GM12878 (cell line): Measurements from ENCODE around the gene EXOC8. TPM values are rescaled to one million over a fixed set of nuclear protein-coding genes. Genes with fewer than 3 reads are reported as not detected.

Source experiments
- ATAC-seq: fragments of 200-7000 bp; cut with Tn5 transposase; 3 replicates; pipeline ENCODE4 v1.9.1; 2020; ENCODE audit warnings: mild to moderate bottlenecking, moderate library complexity
- BruUV-seq: library from RNA; stranded (reverse); fragments of 400-500 nt; replicated peaks from 2 replicates; lab custom pipeline; 2021; lab: Mats Ljungman, UMichigan
- CTCF ChIA-PET: fragments of 300-600 bp; sonication (Branson Sonifier 250); formaldehyde crosslinking; extraction: SDS; loops from one replicate; lab custom pipeline; 2021; ENCODE audit warnings: inconsistent platforms; lab: Yijun Ruan, JAX
- POLR2A ChIA-PET: fragments of 350-600 bp; formaldehyde crosslinking; extraction: SDS; loops from one replicate; lab custom pipeline; 2021; ENCODE audit warnings: inconsistent platforms; lab: Charles Lee
- RAD21 ChIA-PET: fragments of 300-600 bp; sonication (Branson Sonifier 250); formaldehyde crosslinking; loops from one replicate; lab custom pipeline; 2023; ENCODE audit warnings: antibody characterized with exemption; ENCODE audit not compliant: unreplicated experiment; lab: Charles Lee
- SMC1A ChIA-PET: fragments of 300-600 bp; sonication (Branson Sonifier 250); formaldehyde crosslinking; loops from one replicate; lab custom pipeline; 2023; ENCODE audit not compliant: unreplicated experiment, uncharacterized antibody; lab: Charles Lee
- DNase-seq: peaks from one replicate; pipeline ENCODE4 v3.0.0-alpha.2; 2011; ENCODE audit warnings: low read depth, low spot score
- FAIRE-seq: peaks from 3 replicates; lab custom pipeline; 2011; peaks lifted over from hg19 to GRCh38; lab: Jason Lieb, UNC
- H2AFZ ChIP-seq: 2 replicates; pipeline ENCODE4 v1.6.0; 2011; ENCODE audit warnings: low read depth, low read length, control low read depth; ENCODE audit not compliant: control insufficient read depth
- H3K27ac ChIP-seq: 2 replicates; pipeline ENCODE4 v1.5.1; 2011; ENCODE audit warnings: control low read depth; ENCODE audit not compliant: control insufficient read depth, insufficient read depth
- H3K27me3 ChIP-seq, 2 experiments: replicated peaks in 1 of 2; 2 replicates each; pipeline versions ENCODE4 v1.6.0 to v1.6.1; 2011; ENCODE audit warnings: low read length in 1 of 2; ENCODE audit not compliant: control insufficient read depth in 2 of 2, insufficient read depth in 2 of 2
- H3K36me3 ChIP-seq, 2 experiments: 2 replicates each; pipeline ENCODE4 v1.5.1; 2011; ENCODE audit warnings: low read length in 1 of 2; ENCODE audit not compliant: control insufficient read depth in 2 of 2, insufficient read depth in 2 of 2
- H3K4me1 ChIP-seq: 2 replicates; pipeline ENCODE4 v1.6.1; 2011; ENCODE audit warnings: mild to moderate bottlenecking, low read length, moderate library complexity, mixed read lengths; ENCODE audit not compliant: control insufficient read depth, insufficient read depth
- H3K4me2 ChIP-seq: 2 replicates; pipeline ENCODE4 v1.6.0; 2011; ENCODE audit warnings: control low read depth; ENCODE audit not compliant: control insufficient read depth, insufficient read depth
- H3K4me3 ChIP-seq: fragments of 200-600 bp; sonication (generic); 2 replicates; pipeline ENCODE4 v1.5.1; 2016
- H3K79me2 ChIP-seq: 2 replicates; pipeline ENCODE4 v1.6.0; 2011; ENCODE audit warnings: low read length; ENCODE audit not compliant: control insufficient read depth, insufficient read depth
- H3K9ac ChIP-seq: 2 replicates; pipeline ENCODE4 v1.8.0; 2011; ENCODE audit warnings: low read length, control low read depth, mixed read lengths; ENCODE audit not compliant: control insufficient read depth, insufficient read depth
- H3K9me3 ChIP-seq: replicated peaks from 3 replicates; pipeline ENCODE4 v1.5.1; 2011; ENCODE audit warnings: mild to moderate bottlenecking, low read length; ENCODE audit not compliant: control insufficient read depth, insufficient read depth
- H4K20me1 ChIP-seq: 2 replicates; pipeline ENCODE4 v1.6.0; 2011; ENCODE audit not compliant: control insufficient read depth, insufficient read depth
- CEBPB ChIP-seq, 2 experiments: fragments of 150-350 bp in 1 of 2; IDR thresholded peaks; 2 replicates each; pipeline ENCODE4 v1.6.1; 2012 to 2014; ENCODE audit warnings: low read depth in 2 of 2, low read length in 2 of 2, borderline replicate concordance in 1 of 2, inconsistent platforms in 1 of 2
- CREB1 ChIP-seq: IDR thresholded peaks from 2 replicates; pipeline ENCODE4 v1.6.1; 2012; ENCODE audit warnings: low read depth, mild to moderate bottlenecking, inconsistent platforms
- ETV6 ChIP-seq, 2 experiments: fragments of 450-650 bp in 1 of 2; IDR thresholded peaks in 1 of 2; conservative IDR thresholded peaks in 1 of 2; 2 replicates each; pipeline ENCODE4 v1.6.1; 2014; ENCODE audit warnings: antibody characterized with exemption in 1 of 2, borderline replicate concordance in 1 of 2, low read depth in 1 of 2, mild to moderate bottlenecking in 1 of 2, moderate library complexity in 1 of 2
- HDGF ChIP-seq: fragments of 450-650 bp; IDR thresholded peaks from 2 replicates; pipeline ENCODE4 v1.6.1; 2016; ENCODE audit warnings: antibody characterized with exemption
- NFYB ChIP-seq: IDR thresholded peaks from 2 replicates; pipeline ENCODE4 v1.6.1; 2011; ENCODE audit warnings: low read depth, mild to moderate bottlenecking, low read length, improper control_type of control experiment, moderate library complexity; ENCODE audit not compliant: insufficient read depth
- PAX5 ChIP-seq: IDR thresholded peaks from 2 replicates; pipeline ENCODE4 v1.6.1; 2011; ENCODE audit warnings: low read depth, low read length, borderline replicate concordance
- POLR2AphosphoS2 ChIP-seq: IDR thresholded peaks from 2 replicates; pipeline ENCODE4 v1.6.1; 2011; ENCODE audit warnings: low read depth, mild to moderate bottlenecking, low read length, improper control_type of control experiment, moderate library complexity
- RAD21 ChIP-seq: IDR thresholded peaks from 2 replicates; pipeline ENCODE4 v1.6.1; 2011; ENCODE audit warnings: mild to moderate bottlenecking, low read depth, low read length, moderate library complexity; ENCODE audit not compliant: insufficient read depth
- RELA ChIP-seq: fragments of 450-650 bp; IDR thresholded peaks from 2 replicates; pipeline ENCODE4 v1.8.0; 2014; ENCODE audit warnings: borderline replicate concordance; ENCODE audit not compliant: partially characterized antibody
- SIN3A ChIP-seq: IDR thresholded peaks from 2 replicates; pipeline ENCODE4 v1.6.1; 2012; ENCODE audit warnings: low read depth, low read length, improper control_type of control experiment
- STAT3 ChIP-seq: IDR thresholded peaks from 2 replicates; pipeline ENCODE4 v1.6.1; 2011; ENCODE audit warnings: low read depth, low read length, improper control_type of control experiment
- SUZ12 ChIP-seq: fragments of 200-600 bp; sonication (generic); IDR thresholded peaks from one replicate; pipeline ENCODE4 v1.6.1; 2018; ENCODE audit warnings: antibody characterized with exemption, mild to moderate bottlenecking; ENCODE audit not compliant: unreplicated experiment
- TAF1 ChIP-seq: IDR thresholded peaks from 2 replicates; pipeline ENCODE4 v1.6.1; 2011; ENCODE audit warnings: mild to moderate bottlenecking, low read depth, low read length, borderline replicate concordance
- ZNF24 ChIP-seq: fragments of 450-650 bp; IDR thresholded peaks from 2 replicates; pipeline ENCODE4 v1.6.1; 2017; ENCODE audit warnings: antibody characterized with exemption, mild to moderate bottlenecking
- WGBS: methylation state at CpG from one replicate; pipeline ENCODE4 v1.1.6; 2016; ENCODE audit warnings: low lambda C conversion rate; ENCODE audit not compliant: insufficient replicate concordance, insufficient coverage; ENCODE audit errors: missing lambda C conversion rate; 5-methylcytosine and 5-hydroxymethylcytosine counted together
- in situ Hi-C: fragments of 300-500 bp; cut with MboI; formaldehyde crosslinking; loops from 9 replicates; pipeline ENCODE4 v1.14.3; 2018; ENCODE audit warnings: mixed read lengths
- intact Hi-C: fragments of 100-400 bp; cut with micrococcal nuclease; formaldehyde crosslinking; loops from one replicate; pipeline ENCODE4 v1.14.2; 2022; ENCODE audit not compliant: unreplicated experiment
- polyA plus RNA-seq, 11 experiments: library from polyadenylated mRNA; depleted of rRNA in 4 of 11; unstranded in 6 of 11; stranded (reverse) in 5 of 11; fragments of >200 nt; fragmentation: Nextera tagmentation in 4 of 11; fragmentation: Illumina TruSeq in 1 of 11; extraction: Ambion mirVana in 4 of 11; extraction: Trizol in 1 of 11; gene quantifications; 1 replicate in 1 of 11; 2 replicates in 10 of 11; pipeline versions ENCODE4 v1.2.1 to v1.2.3, GENCODE V29; 2011 to 2016; ENCODE audit warnings: inconsistent platforms in 2 of 11, missing spikeins in 2 of 11, low read depth in 1 of 11
- total RNA-seq, 4 experiments: library from RNA; depleted of rRNA in 3 of 4; stranded (reverse); fragments of >200 nt in 3 of 4; fragmentation: Illumina TruSeq in 1 of 4; extraction: Trizol in 1 of 4; gene quantifications; 2 replicates each; pipeline versions ENCODE4 v1.2.1 to v1.2.3, GENCODE V29; 2013 to 2021
- TF ChIP-seq, protein P1 (sequence below): IDR thresholded peaks from 2 replicates; pipeline ENCODE4 v1.6.1; 2012; ENCODE audit warnings: low read depth, low read length, improper control_type of control experiment
- TF ChIP-seq, protein P2 (sequence below): fragments of 450-650 bp; IDR thresholded peaks from 2 replicates; pipeline ENCODE4 v1.6.1; 2017; ENCODE audit warnings: borderline replicate concordance
- TF ChIP-seq, protein P3 (sequence below): IDR thresholded peaks from 2 replicates; pipeline ENCODE4 v1.6.1; 2011; ENCODE audit warnings: low read depth, mild to moderate bottlenecking, low read length, moderate library complexity, borderline replicate concordance; ENCODE audit errors: extremely low read depth

Gene EXOC8
- total and polyA plus RNA-seq, 10 of the 15 experiments (the other 5 are each of a cell fraction or from before 2014, with no cell fraction given) = 2.0 to 11.3 (median 6.3) TPM

DNA sequence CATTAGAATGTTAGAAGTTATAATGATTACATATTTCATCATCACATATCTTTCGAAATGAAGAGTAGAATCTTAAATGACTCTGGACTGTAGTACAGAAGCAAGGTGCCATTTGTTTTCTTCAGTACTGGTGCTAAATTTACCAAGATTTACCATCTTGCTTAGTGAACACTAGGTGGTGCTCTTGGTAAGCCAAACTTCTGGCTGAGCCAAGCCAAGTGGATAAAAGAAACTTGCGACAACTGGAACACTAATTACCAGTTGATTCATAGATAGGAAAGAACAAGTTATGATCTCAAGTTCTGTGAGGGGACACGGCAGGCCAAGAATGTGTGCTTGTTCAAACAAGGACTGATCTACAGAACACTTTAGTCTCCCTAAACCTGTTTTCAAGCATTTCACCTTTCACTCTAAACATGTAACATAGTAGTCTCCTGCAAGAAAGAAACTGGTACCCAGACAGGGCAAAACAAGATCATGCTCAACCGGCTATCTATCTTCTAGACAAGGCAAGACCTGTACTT, 20.2 kb upstream of the EXOC8 start (continued):
- TF ChIP-seq POLR2AphosphoS2 (peak; percentile 26; the same call in 1 of the 2 replicates), RAD21 (peak; percentile 95)

DNA sequence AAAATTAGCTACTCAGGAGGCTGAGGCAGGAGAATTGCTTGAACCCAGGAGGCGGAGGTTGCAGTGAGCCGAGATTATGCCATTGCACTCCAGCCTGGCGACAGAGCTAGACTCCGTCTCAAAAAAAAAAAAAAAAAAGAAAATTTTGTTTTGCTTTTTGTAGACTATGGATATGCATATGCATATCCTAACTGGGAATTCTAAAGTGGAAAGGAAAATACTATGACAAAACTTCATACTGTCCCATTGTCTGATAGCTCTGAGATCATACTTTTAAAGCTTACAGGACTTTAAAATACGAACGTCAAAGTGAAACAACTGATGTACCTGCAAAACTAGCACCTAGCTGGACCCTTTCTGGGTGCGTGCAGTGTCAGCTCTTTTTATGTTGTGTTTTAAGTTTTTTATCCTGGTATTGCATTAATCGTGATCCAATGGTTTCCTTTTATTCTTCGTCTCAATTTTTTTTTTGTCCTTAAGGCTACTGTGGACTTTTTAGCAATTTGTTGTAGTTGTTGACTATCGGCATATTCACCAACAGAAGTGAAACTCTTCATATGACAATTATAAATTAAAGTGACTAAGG, 19.6 kb upstream of the EXOC8 start:
- in situ Hi-C loops = no loop called here
- ATAC-seq = no peak
- ChIA-PET SMC1A (interaction anchor here (0.6 to 2.4 kb wide), 17 partner anchors 9 to 368 kb away, joined by 3 to 10 read pairs (median 4); partner anchors contain the start of genes EXOC8 and SPRTN), RAD21 (interaction anchor here (0.8 to 1.7 kb wide), 12 partner anchors 11 to 249 kb away, joined by 3 to 7 read pairs (median 4); partner anchors contain the start of genes EXOC8 and SPRTN), POLR2A (interaction anchor here (0.6 to 0.7 kb wide), 2 partner anchors 247 to 277 kb away, joined by 3 read pairs; no protein-coding TSS in a partner anchor), CTCF (interaction anchor here (0.6 to 3.3 kb wide), 32 partner anchors 15 to 450 kb away, joined by 3 to 15 read pairs (median 4); partner anchors contain the start of genes EXOC8 and SPRTN)
- FAIRE-seq = no peak
- no peak overlapping the region for H3K4me2 ChIP-seq
- no peak overlapping the region for H3K4me3 ChIP-seq
- H3K9ac ChIP-seq = no peak overlapping the region
- no peaks in the 10 kb centered on the region for H3K9me3 ChIP-seq
- no peaks in the 10 kb centered on the region for H3K36me3 ChIP-seq
- DNase-seq = no peak
- intact Hi-C loops = loop anchor here (5.0 kb wide), 1 partner anchor 60 kb away; no protein-coding TSS in a partner anchor
- no TSS peak for BruUV-seq
- WGBS = 63% methylated on average over 9 of the region's 10 CpGs
- H4K20me1 ChIP-seq = no peaks in the 10 kb centered on the region
- no peak overlapping the region for H3K27ac ChIP-seq
- H3K79me2 ChIP-seq = no peaks in the 10 kb centered on the region
- H2AFZ ChIP-seq = no peak overlapping the region
- H3K27me3 ChIP-seq = no peaks in the 10 kb centered on the region
- no peaks in the 10 kb centered on the region for H3K4me1 ChIP-seq
- TF ChIP-seq TAF1 = no peak
- no peak for TF ChIP-seq NFYB
- TF ChIP-seq, protein P1, sequence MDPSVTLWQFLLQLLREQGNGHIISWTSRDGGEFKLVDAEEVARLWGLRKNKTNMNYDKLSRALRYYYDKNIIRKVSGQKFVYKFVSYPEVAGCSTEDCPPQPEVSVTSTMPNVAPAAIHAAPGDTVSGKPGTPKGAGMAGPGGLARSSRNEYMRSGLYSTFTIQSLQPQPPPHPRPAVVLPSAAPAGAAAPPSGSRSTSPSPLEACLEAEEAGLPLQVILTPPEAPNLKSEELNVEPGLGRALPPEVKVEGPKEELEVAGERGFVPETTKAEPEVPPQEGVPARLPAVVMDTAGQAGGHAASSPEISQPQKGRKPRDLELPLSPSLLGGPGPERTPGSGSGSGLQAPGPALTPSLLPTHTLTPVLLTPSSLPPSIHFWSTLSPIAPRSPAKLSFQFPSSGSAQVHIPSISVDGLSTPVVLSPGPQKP = no peak
- TF ChIP-seq ZNF24 = no peak
- no peak for TF ChIP-seq RELA
- no peak for TF ChIP-seq STAT3
- no peak for TF ChIP-seq HDGF
- TF ChIP-seq SUZ12 = no peak
- TF ChIP-seq, protein P2, sequence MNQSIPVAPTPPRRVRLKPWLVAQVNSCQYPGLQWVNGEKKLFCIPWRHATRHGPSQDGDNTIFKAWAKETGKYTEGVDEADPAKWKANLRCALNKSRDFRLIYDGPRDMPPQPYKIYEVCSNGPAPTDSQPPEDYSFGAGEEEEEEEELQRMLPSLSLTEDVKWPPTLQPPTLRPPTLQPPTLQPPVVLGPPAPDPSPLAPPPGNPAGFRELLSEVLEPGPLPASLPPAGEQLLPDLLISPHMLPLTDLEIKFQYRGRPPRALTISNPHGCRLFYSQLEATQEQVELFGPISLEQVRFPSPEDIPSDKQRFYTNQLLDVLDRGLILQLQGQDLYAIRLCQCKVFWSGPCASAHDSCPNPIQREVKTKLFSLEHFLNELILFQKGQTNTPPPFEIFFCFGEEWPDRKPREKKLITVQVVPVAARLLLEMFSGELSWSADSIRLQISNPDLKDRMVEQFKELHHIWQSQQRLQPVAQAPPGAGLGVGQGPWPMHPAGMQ = no peak
- no peak for TF ChIP-seq PAX5
- no peak for TF ChIP-seq CEBPB (IDR thresholded peaks at IDR 0.05; ENCODE audit: borderline replicate concordance in 1 of 2, low read depth in 2 of 2, low read length in 2 of 2)
- TF ChIP-seq ETV6 (conservative IDR thresholded peaks at IDR 0.05 in 1 of 2, IDR thresholded peaks at IDR 0.05 in 1 of 2; ENCODE audit: borderline replicate concordance in 1 of 2, low read depth in 1 of 2) = no peak
- no peak for TF ChIP-seq SIN3A
- TF ChIP-seq, protein P3, sequence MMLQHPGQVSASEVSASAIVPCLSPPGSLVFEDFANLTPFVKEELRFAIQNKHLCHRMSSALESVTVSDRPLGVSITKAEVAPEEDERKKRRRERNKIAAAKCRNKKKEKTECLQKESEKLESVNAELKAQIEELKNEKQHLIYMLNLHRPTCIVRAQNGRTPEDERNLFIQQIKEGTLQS = no peak
- no peak for TF ChIP-seq CREB1
